Measurements from ENCODE around the gene WDR62.

GRCh38 chr19:36019061-36019670 is 35.5 kb upstream of the WDR62 start:
- TF ChIP-seq ZNF529 (tag by site-specific recombination; IDR thresholded peaks at IDR 0.05; ENCODE audit: insufficient replicate concordance) (no peak), PBX3 (CRISPR knock-in tag; IDR thresholded peaks at IDR 0.05) (no peak), ZNF621 (tag by site-specific recombination; IDR thresholded peaks at IDR 0.05) (no peak)

All from HEK293 (cell line).